B cell (primary cell): ENCODE results near the gene GRIK2.

Source experiments
- EZH2 ChIP-seq: IDR thresholded peaks from 2 replicates; pipeline ENCODE4 v1.6.1; 2012; ENCODE audit warnings: borderline replicate concordance, low read depth, mild to moderate bottlenecking, moderate library complexity, low read length; ENCODE audit not compliant: insufficient read depth, poor library complexity, severe bottlenecking
- TF ChIP-seq, protein P1 (sequence below): fragments of 200-600 bp; IDR thresholded peaks from one replicate; pipeline ENCODE4 v1.8.0; 2022; ENCODE audit warnings: antibody characterized with exemption, mild to moderate bottlenecking

DNA sequence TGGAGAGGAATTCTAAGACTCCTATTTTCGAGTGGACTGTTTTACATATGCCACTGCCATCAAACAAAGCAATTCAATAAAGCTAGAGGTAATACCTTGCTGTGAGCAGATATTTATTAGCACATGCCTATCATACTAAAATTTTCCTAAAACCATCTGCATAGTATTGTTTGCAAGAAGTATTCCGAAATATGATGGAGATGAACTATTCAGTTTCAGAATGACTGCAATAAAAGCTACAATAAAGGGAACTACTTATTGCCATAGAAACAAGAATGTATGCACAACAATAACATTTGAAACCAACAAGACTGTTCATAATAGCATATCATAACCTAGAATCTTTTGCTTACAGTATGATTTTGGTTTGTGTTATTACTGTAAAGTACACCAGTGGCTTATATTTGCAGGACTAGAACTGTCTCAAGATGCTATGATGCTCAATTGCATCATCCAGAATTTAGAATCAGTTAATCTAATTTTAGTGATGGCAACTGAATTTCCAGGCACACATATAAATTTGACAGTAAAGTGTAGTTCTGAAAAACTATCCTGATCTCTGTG is 144.3 kb downstream of the GRIK2 start:
- TF ChIP-seq, protein P1, sequence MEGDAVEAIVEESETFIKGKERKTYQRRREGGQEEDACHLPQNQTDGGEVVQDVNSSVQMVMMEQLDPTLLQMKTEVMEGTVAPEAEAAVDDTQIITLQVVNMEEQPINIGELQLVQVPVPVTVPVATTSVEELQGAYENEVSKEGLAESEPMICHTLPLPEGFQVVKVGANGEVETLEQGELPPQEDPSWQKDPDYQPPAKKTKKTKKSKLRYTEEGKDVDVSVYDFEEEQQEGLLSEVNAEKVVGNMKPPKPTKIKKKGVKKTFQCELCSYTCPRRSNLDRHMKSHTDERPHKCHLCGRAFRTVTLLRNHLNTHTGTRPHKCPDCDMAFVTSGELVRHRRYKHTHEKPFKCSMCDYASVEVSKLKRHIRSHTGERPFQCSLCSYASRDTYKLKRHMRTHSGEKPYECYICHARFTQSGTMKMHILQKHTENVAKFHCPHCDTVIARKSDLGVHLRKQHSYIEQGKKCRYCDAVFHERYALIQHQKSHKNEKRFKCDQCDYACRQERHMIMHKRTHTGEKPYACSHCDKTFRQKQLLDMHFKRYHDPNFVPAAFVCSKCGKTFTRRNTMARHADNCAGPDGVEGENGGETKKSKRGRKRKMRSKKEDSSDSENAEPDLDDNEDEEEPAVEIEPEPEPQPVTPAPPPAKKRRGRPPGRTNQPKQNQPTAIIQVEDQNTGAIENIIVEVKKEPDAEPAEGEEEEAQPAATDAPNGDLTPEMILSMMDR, result no peak
- no peak for TF ChIP-seq EZH2
